K562 (cell line): ENCODE results near the gene CYSTM1. TPM values are rescaled to one million over a fixed set of nuclear protein-coding genes. Genes with fewer than 3 reads are reported as not detected.

Experiments
- ATAC-seq: fragments of 200-7000 bp; cut with Tn5 transposase; 3 replicates; pipeline ENCODE4 v1.9.1; 2020; ENCODE audit warnings: moderate library complexity
- BruUV-seq: library from RNA; stranded (reverse); fragments of 400-500 nt; replicated peaks from 2 replicates; lab custom pipeline; 2021; lab: Mats Ljungman, UMichigan
- CTCF ChIA-PET: fragments of 300-600 bp; formaldehyde crosslinking; extraction: SDS; loops from one replicate; lab custom pipeline; 2021; ENCODE audit warnings: low intra/inter-chr PET ratio; lab: Yijun Ruan, JAX
- POLR2A ChIA-PET: fragments of 300-600, 350-650 bp; sonication (Branson Sonifier 250); formaldehyde crosslinking; extraction: SDS; loops from one replicate; lab custom pipeline; 2021; ENCODE audit warnings: antibody characterized with exemption, inconsistent platforms; lab: Yijun Ruan, JAX
- DNase-seq, 4 experiments: peaks; one replicate each; pipeline versions ENCODE4 v3.0.0 to v3.0.0-alpha.2; 2011 to 2018; ENCODE audit warnings: low spot score in 3 of 4, mixed read lengths in 3 of 4; ENCODE audit errors: extremely low read depth in 1 of 4
- FAIRE-seq: peaks from 2 replicates; lab custom pipeline; 2011; peaks lifted over from hg19 to GRCh38; lab: Jason Lieb, UNC
- H2AFZ ChIP-seq: 2 replicates; pipeline ENCODE4 v1.6.0; 2011; ENCODE audit warnings: low read depth, low read length, control low read depth, inconsistent platforms
- H3K27ac ChIP-seq: fragments of 200-600 bp; 3 replicates; pipeline ENCODE4 v1.8.0; 2011; ENCODE audit warnings: low read depth, mild to moderate bottlenecking, control low read depth, inconsistent platforms, low read length, moderate library complexity, mixed read lengths; ENCODE audit errors: extremely low read depth
- H3K27me3 ChIP-seq, 2 experiments: fragments of 300-600 bp in 1 of 2; 2 replicates in 1 of 2; 3 replicates in 1 of 2; pipeline versions ENCODE4 v1.6.0 to v1.8.0; 2011; ENCODE audit warnings: inconsistent platforms in 2 of 2, low read length in 2 of 2, mild to moderate bottlenecking in 1 of 2, mixed read lengths in 1 of 2, moderate library complexity in 1 of 2; ENCODE audit not compliant: control insufficient read depth in 2 of 2, insufficient read depth in 2 of 2
- H3K36me3 ChIP-seq: fragments of 300-600 bp; 3 replicates; pipeline ENCODE4 v1.8.0; 2011; ENCODE audit warnings: mild to moderate bottlenecking, low read length, inconsistent platforms; ENCODE audit not compliant: control insufficient read depth, insufficient read depth
- H3K4me1 ChIP-seq, 2 experiments: fragments of 200-600 bp in 1 of 2; replicated peaks in 1 of 2; 2 replicates in 1 of 2; 3 replicates in 1 of 2; pipeline versions ENCODE4 v1.5.1 to v1.8.0; 2011; ENCODE audit warnings: inconsistent platforms in 2 of 2, low read length in 2 of 2, mild to moderate bottlenecking in 1 of 2, mixed read lengths in 1 of 2, moderate library complexity in 1 of 2; ENCODE audit not compliant: control insufficient read depth in 2 of 2, insufficient read depth in 2 of 2
- H3K4me2 ChIP-seq: 2 replicates; pipeline ENCODE4 v1.6.1; 2011; ENCODE audit warnings: low read length, control low read depth, inconsistent platforms, mixed read lengths; ENCODE audit not compliant: insufficient read depth
- H3K4me3 ChIP-seq: fragments of 200-600 bp; sonication (generic), shearing (Covaris generic); 2 replicates; pipeline ENCODE4 v1.5.1; 2016; ENCODE audit warnings: control low read depth, inconsistent platforms
- H3K79me2 ChIP-seq: fragments of 200-600 bp; 3 replicates; pipeline ENCODE4 v1.8.0; 2011; ENCODE audit warnings: low read length, inconsistent platforms; ENCODE audit not compliant: control insufficient read depth, insufficient read depth
- H3K9ac ChIP-seq, 2 experiments: 2 replicates each; pipeline versions ENCODE4 v1.6.0 to v1.6.1; 2011; ENCODE audit warnings: low read depth in 2 of 2, low read length in 2 of 2, control low read depth in 1 of 2, inconsistent platforms in 1 of 2, mild to moderate bottlenecking in 1 of 2, mixed read lengths in 1 of 2; ENCODE audit not compliant: insufficient read depth in 1 of 2
- H3K9me1 ChIP-seq: one replicate; pipeline ENCODE4 v1.6.0; 2011; ENCODE audit warnings: inconsistent platforms, mild to moderate bottlenecking, low read length, moderate library complexity; ENCODE audit not compliant: control insufficient read depth, insufficient read depth
- H3K9me3 ChIP-seq: replicated peaks from 2 replicates; pipeline ENCODE4 v1.5.1; 2011; ENCODE audit warnings: low read depth, low read length, inconsistent platforms; ENCODE audit not compliant: control insufficient read depth, insufficient read depth
- H4K20me1 ChIP-seq: replicated peaks from 2 replicates; pipeline ENCODE4 v1.6.1; 2011; ENCODE audit warnings: low read length, inconsistent platforms, mixed read lengths; ENCODE audit not compliant: control insufficient read depth, insufficient read depth
- BCOR ChIP-seq: fragments of 450-650 bp; IDR thresholded peaks from 2 replicates; pipeline ENCODE4 v1.6.1; 2016
- CBX8 ChIP-seq: fragments of 200-600 bp; sonication (generic); IDR thresholded peaks from 2 replicates; pipeline ENCODE4 v1.6.1; 2012; ENCODE audit warnings: borderline replicate concordance, mixed run types, low read depth, mild to moderate bottlenecking, moderate library complexity, mixed read lengths, low read length, control low read depth, inconsistent platforms; ENCODE audit not compliant: poor library complexity, severe bottlenecking; ENCODE audit errors: extremely low read depth
- CEBPZ ChIP-seq: fragments of 150-350 bp; IDR thresholded peaks from 2 replicates; pipeline ENCODE4 v1.6.1; 2014; ENCODE audit warnings: low read depth, mild to moderate bottlenecking, low read length, borderline replicate concordance
- EP300 ChIP-seq: IDR thresholded peaks from 2 replicates; pipeline ENCODE4 v1.6.1; 2012; ENCODE audit warnings: low read length, improper control_type of control experiment
- ERF ChIP-seq: fragments of 450-650 bp; formaldehyde crosslinking; IDR thresholded peaks from 2 replicates; pipeline ENCODE4 v1.4.0; 2020; ENCODE audit warnings: mild to moderate bottlenecking, mixed read lengths
- FOSL1 ChIP-seq: fragments of 200-800 bp; sonication (Bioruptor generic); conservative IDR thresholded peaks from 2 replicates; pipeline ENCODE4 v1.6.1; 2016; ENCODE audit warnings: missing genetic modification characterization, missing compliant biosample characterization
- HDAC8 ChIP-seq: fragments of 450-650 bp; IDR thresholded peaks from 2 replicates; pipeline ENCODE4 v1.6.1; 2016; ENCODE audit warnings: mild to moderate bottlenecking, missing genetic modification characterization, moderate library complexity, missing compliant biosample characterization
- POLR3G ChIP-seq: IDR thresholded peaks from 2 replicates; pipeline ENCODE4 v1.6.1; 2011; ENCODE audit not compliant: insufficient read length, insufficient replicate concordance; ENCODE audit errors: extremely low read depth
- PRDM10 ChIP-seq: fragments of 450-650 bp; IDR thresholded peaks from 2 replicates; pipeline ENCODE4 v1.6.1; 2018; ENCODE audit not compliant: partially characterized antibody
- SMAD3 ChIP-seq: fragments of 450-650 bp; formaldehyde crosslinking; conservative IDR thresholded peaks from 2 replicates; pipeline ENCODE4 v1.4.0; 2020; ENCODE audit warnings: mild to moderate bottlenecking
- TCFL5 ChIP-seq: fragments of 250-450 bp; sonication (Bioruptor Pico); conservative IDR thresholded peaks from 2 replicates; pipeline ENCODE4 v1.6.1; 2021; ENCODE audit warnings: mild to moderate bottlenecking, moderate library complexity, matching md5 sums
- TFE3 ChIP-seq: fragments of 450-650 bp; formaldehyde crosslinking; IDR thresholded peaks from 2 replicates; pipeline ENCODE4 v1.4.0; 2020; ENCODE audit warnings: mild to moderate bottlenecking, mixed read lengths
- ZNF282 ChIP-seq: sonication (generic); formaldehyde crosslinking; IDR thresholded peaks from 2 replicates; pipeline ENCODE4 v1.8.1; 2023; ENCODE audit warnings: missing genetic modification reagents
- WGBS: fragments of 100-300 bp; shearing (Covaris generic); methylation state at CpG from one replicate; pipeline ENCODE4 v1.1.6; 2016; ENCODE audit warnings: low coverage, mixed read lengths; ENCODE audit not compliant: insufficient coverage; ENCODE audit errors: missing lambda C conversion rate; 5-methylcytosine and 5-hydroxymethylcytosine counted together
- in situ Hi-C: fragments of 300-500 bp; cut with MboI; formaldehyde crosslinking; loops from 4 replicates; pipeline ENCODE4 v1.15.0; 2018; ENCODE audit warnings: inconsistent platforms, mixed read lengths
- intact Hi-C: fragments of 100-400 bp; cut with micrococcal nuclease; formaldehyde crosslinking; loops from 2 replicates; pipeline ENCODE4 v1.14.2; 2022
- polyA plus RNA-seq, 8 experiments: library from polyadenylated mRNA; depleted of rRNA in 4 of 8; stranded (reverse) in 5 of 8; unstranded in 3 of 8; fragments of >200 nt; fragmentation: Nextera tagmentation in 2 of 8; fragmentation: Illumina TruSeq in 1 of 8; extraction: Ambion mirVana in 2 of 8; extraction: Trizol in 1 of 8; gene quantifications; 2 replicates each; pipeline versions ENCODE4 v1.2.1 to v1.2.3, GENCODE V29; 2011 to 2014; ENCODE audit warnings: inconsistent platforms in 1 of 8, missing spikeins in 1 of 8
- total RNA-seq, 7 experiments: library from RNA; depleted of rRNA in 6 of 7; stranded (reverse); fragments of >200 nt in 6 of 7; fragmentation: Illumina TruSeq in 2 of 7; extraction: Trizol in 2 of 7; gene quantifications; 2 replicates each; pipeline versions ENCODE4 v1.2.1 to v1.2.3, GENCODE V29; 2011 to 2021; ENCODE audit warnings: low replicate concordance in 1 of 7

CYSTM1 gene
- total and polyA plus RNA-seq, 9 of the 15 experiments (the other 6 are each of a cell fraction or from before 2014, with no cell fraction given), result 76.1 to 422 (median 108) TPM

- no peaks in the 10 kb centered on the region for H3K27me3 ChIP-seq
- peaks cover 3% of the 10 kb centered on the region; the same call in 1 of the 3 replicates for H3K79me2 ChIP-seq
- ChIA-PET CTCF (no interaction called here), POLR2A (interaction anchor here (2.2 kb wide), 1 partner anchor 18 kb away, joined by 6 read pairs; no protein-coding TSS in a partner anchor)
- intact Hi-C loops, result no loop called here
- ATAC-seq, result no peak
- no peaks in the 10 kb centered on the region for H3K36me3 ChIP-seq
- H3K4me1 ChIP-seq, result no peaks in the 10 kb centered on the region
- WGBS, result 85% methylated on average over 4 of the region's 4 CpGs
- H3K9me1 ChIP-seq, result no peaks in the 10 kb centered on the region
- no peak within 1 kb of the TSS for H3K4me2 ChIP-seq
- H3K27ac ChIP-seq, result no peak within 1 kb of the TSS
- no peak for DNase-seq
- no peak within 1 kb of the TSS for H3K4me3 ChIP-seq
- no peak for FAIRE-seq
- no TSS peak for BruUV-seq
- H4K20me1 ChIP-seq, result peaks cover 7% of the 10 kb centered on the region
- H3K9me3 ChIP-seq, result no peaks in the 10 kb centered on the region
- no peak within 1 kb of the TSS for H3K9ac ChIP-seq
- H2AFZ ChIP-seq, result no peak within 1 kb of the TSS
- in situ Hi-C loops, result no loop called here
- no peak for TF ChIP-seq POLR3G
- no peak for TF ChIP-seq CBX8
- TF ChIP-seq BCOR, result no peak
- no peak for TF ChIP-seq TFE3 (CRISPR knock-in tag)
- no peak for TF ChIP-seq ZNF282
- no peak for TF ChIP-seq EP300
- TF ChIP-seq CEBPZ, result no peak
- no peak for TF ChIP-seq PRDM10
- no peak for TF ChIP-seq ERF (CRISPR knock-in tag)
- TF ChIP-seq HDAC8, result no peak
- no peak for TF ChIP-seq TCFL5 (CRISPR knock-in tag)
- no peak for TF ChIP-seq FOSL1
- TF ChIP-seq SMAD3 (CRISPR knock-in tag), result no peak
Measured at GRCh38 chr5:140125637-140126036, 49.4 kb upstream of the CYSTM1 start, which contains the start of gene IGIP. IGIP (plus strand) TSS chr5:140125937; CDS start chr5:140128477, 2,540 bp downstream.
